ENCODE results near the gene PIEZO2. TPM values are rescaled to one million over a fixed set of nuclear protein-coding genes. Genes with fewer than 3 reads are reported as not detected.

PIEZO2 gene
- total RNA-seq, 3 donors from 2014 or later (not counting 1 experiment from before 2014, with no cell fraction given), result not detected

- Mint-ChIP-seq H3K4me3 (no peak overlapping the region), H3K4me1 (no peaks in the 10 kb centered on the region), H3K36me3 (no peaks in the 10 kb centered on the region), H3K27me3 (ENCODE audit: low read depth in 2 of 2) (no peaks in the 10 kb centered on the region), H3K27ac (no peak overlapping the region), H3K9me3 (no peaks in the 10 kb centered on the region)
- WGBS (ENCODE audit: insufficient coverage), result 81% methylated on average over 8 of the region's 8 CpGs
- Histone ChIP-seq H3K4me1 (ENCODE audit: control insufficient read depth, insufficient read depth, low read length) (no peaks in the 10 kb centered on the region), H3K4me3 (ENCODE audit: low read length) (no peak overlapping the region), H3K27me3 (ENCODE audit: control insufficient read depth, insufficient read depth, low read length) (no peaks in the 10 kb centered on the region), H3K36me3 (ENCODE audit: control insufficient read depth, insufficient read depth, low read length) (no peaks in the 10 kb centered on the region), H3K27ac (ENCODE audit: low read length) (no peak overlapping the region), H3K9me3 (ENCODE audit: control insufficient read depth, insufficient read depth, low read length) (no peaks in the 10 kb centered on the region)
- intact Hi-C loops (cut with micrococcal nuclease), result no loop called here
- no peak for TF ChIP-seq CTCF (IDR thresholded peaks at IDR 0.05)
- DNase-seq, result no peak
- no peak for ATAC-seq
Measured at GRCh38 chr18:10687161-10687925, 462.0 kb downstream of the PIEZO2 start.

DNA sequence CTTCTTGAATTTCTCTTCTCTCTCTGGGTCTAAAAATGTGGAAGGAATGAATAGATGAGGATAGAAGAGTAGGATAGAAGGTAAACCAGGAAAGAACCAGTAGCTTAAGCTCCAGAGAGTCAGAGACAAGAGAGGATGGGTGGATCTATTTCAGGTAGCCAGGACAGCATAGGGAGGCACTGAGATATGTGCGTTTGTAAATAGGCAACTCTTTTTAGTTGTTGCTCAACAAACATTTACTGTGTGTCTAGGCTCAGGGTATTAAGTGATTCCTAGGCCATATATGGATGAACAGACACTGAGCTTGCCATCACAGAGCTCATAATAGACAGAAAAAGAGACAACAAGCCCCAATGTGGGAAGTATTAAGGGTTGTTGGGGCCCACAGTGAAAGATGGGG, 463.1 kb downstream of the PIEZO2 start:
- H3K9me3 Mint-ChIP-seq, result no peaks in the 10 kb centered on the region
- no peaks in the 10 kb centered on the region for H3K9me3 ChIP-seq (ENCODE audit: control insufficient read depth, insufficient read depth, low read length)
- no peak overlapping the region for H3K27ac Mint-ChIP-seq
- no peaks in the 10 kb centered on the region for H3K36me3 ChIP-seq (ENCODE audit: control insufficient read depth, insufficient read depth, low read length)
- no peaks in the 10 kb centered on the region for H3K27me3 Mint-ChIP-seq (ENCODE audit: low read depth in 2 of 2)
- no peak for TF ChIP-seq CTCF (IDR thresholded peaks at IDR 0.05)
- no peaks in the 10 kb centered on the region for H3K4me1 Mint-ChIP-seq
- no peaks in the 10 kb centered on the region for H3K27me3 ChIP-seq (ENCODE audit: control insufficient read depth, insufficient read depth, low read length)
- ATAC-seq (no peak), DNase-seq (no peak)
- intact Hi-C loops (cut with micrococcal nuclease), result no loop called here
- WGBS (ENCODE audit: insufficient coverage), result 0% methylated on average over 1 of the region's 1 CpG
- no peak overlapping the region for H3K4me3 Mint-ChIP-seq
- H3K36me3 Mint-ChIP-seq, result no peaks in the 10 kb centered on the region
- H3K4me3 ChIP-seq (ENCODE audit: low read length), result no peak overlapping the region
- H3K4me1 ChIP-seq (ENCODE audit: control insufficient read depth, insufficient read depth, low read length), result no peaks in the 10 kb centered on the region
- no peak overlapping the region for H3K27ac ChIP-seq (ENCODE audit: low read length)

- no peak for DNase-seq
- H3K27me3 ChIP-seq (ENCODE audit: control insufficient read depth, insufficient read depth, low read length), result no peaks in the 10 kb centered on the region
- no peaks in the 10 kb centered on the region for H3K9me3 ChIP-seq (ENCODE audit: control insufficient read depth, insufficient read depth, low read length)
- 75% methylated on average over 15 of the region's 15 CpGs for WGBS (ENCODE audit: insufficient coverage)
- H3K27ac ChIP-seq (ENCODE audit: low read length), result no peak overlapping the region
- no peaks in the 10 kb centered on the region for H3K27me3 Mint-ChIP-seq (ENCODE audit: low read depth in 2 of 2)
- no peaks in the 10 kb centered on the region for H3K9me3 Mint-ChIP-seq
- intact Hi-C loops (cut with micrococcal nuclease), result no loop called here
- H3K36me3 ChIP-seq (ENCODE audit: control insufficient read depth, insufficient read depth, low read length), result no peaks in the 10 kb centered on the region
- H3K4me3 ChIP-seq (ENCODE audit: low read length), result no peak overlapping the region
- H3K4me1 Mint-ChIP-seq, result no peaks in the 10 kb centered on the region
- no peaks in the 10 kb centered on the region for H3K4me1 ChIP-seq (ENCODE audit: control insufficient read depth, insufficient read depth, low read length)
- no peak for TF ChIP-seq CTCF (IDR thresholded peaks at IDR 0.05)
- ATAC-seq, result no peak
- no peak overlapping the region for H3K4me3 Mint-ChIP-seq
- H3K36me3 Mint-ChIP-seq, result no peaks in the 10 kb centered on the region
- no peak overlapping the region for H3K27ac Mint-ChIP-seq
Measured at GRCh38 chr18:10685484-10685883, 463.9 kb downstream of the PIEZO2 start.

GRCh38 chr18:10682368-10682714, 467.0 kb downstream of the PIEZO2 start:
- 93% methylated on average over 5 of the region's 7 CpGs for WGBS (ENCODE audit: insufficient coverage)
- Histone ChIP-seq H3K4me3 (ENCODE audit: low read length) (no peak overlapping the region), H3K4me1 (ENCODE audit: control insufficient read depth, insufficient read depth, low read length) (no peaks in the 10 kb centered on the region), H3K27ac (ENCODE audit: low read length) (no peak overlapping the region), H3K9me3 (ENCODE audit: control insufficient read depth, insufficient read depth, low read length) (no peaks in the 10 kb centered on the region), H3K27me3 (ENCODE audit: control insufficient read depth, insufficient read depth, low read length) (no peaks in the 10 kb centered on the region), H3K36me3 (ENCODE audit: control insufficient read depth, insufficient read depth, low read length) (no peaks in the 10 kb centered on the region)
- Mint-ChIP-seq H3K4me3 (no peak overlapping the region), H3K9me3 (peaks cover 0 to 2% of the 10 kb centered on the region in 2 donors), H3K36me3 (no peaks in the 10 kb centered on the region), H3K27me3 (ENCODE audit: low read depth in 2 of 2) (no peaks in the 10 kb centered on the region), H3K4me1 (no peaks in the 10 kb centered on the region), H3K27ac (no peak overlapping the region)
- TF ChIP-seq CTCF (IDR thresholded peaks at IDR 0.05), result no peak
- ATAC-seq (no peak), DNase-seq (no peak)
- intact Hi-C loops (cut with micrococcal nuclease), result no loop called here
